ENCODE results near the gene SLC37A1.

SLC37A1 gene

GRCh38 chr21:42574234-42575027 is 60.8 kb downstream of the SLC37A1 start:
- no peak overlapping the region for H3K4me3 ChIP-seq (ENCODE audit: low read length)
- peaks cover 16% of the 10 kb centered on the region for H3K27me3 ChIP-seq (replicated peaks; ENCODE audit: control insufficient read depth, insufficient read depth, low read length)
- DNase-seq (ENCODE audit: low read depth): peak; percentile 46
- H3K9ac ChIP-seq (ENCODE audit: low read length): no peak overlapping the region
- H3K36me3 ChIP-seq (ENCODE audit: control insufficient read depth, insufficient read depth, low read length, severe bottlenecking): no peaks in the 10 kb centered on the region
- H3K4me1 ChIP-seq (ENCODE audit: control insufficient read depth, insufficient read depth, low read length): no peaks in the 10 kb centered on the region
- H3K9me3 ChIP-seq (ENCODE audit: control insufficient read depth, low read length): peaks cover 27% of the 10 kb centered on the region

- no peaks in the 10 kb centered on the region for H3K36me3 ChIP-seq (ENCODE audit: control insufficient read depth, insufficient read depth, low read length, severe bottlenecking)
- peaks cover 27% of the 10 kb centered on the region for H3K9me3 ChIP-seq (ENCODE audit: control insufficient read depth, low read length)
- no peak overlapping the region for H3K4me3 ChIP-seq (ENCODE audit: low read length)
- H3K4me1 ChIP-seq (ENCODE audit: control insufficient read depth, insufficient read depth, low read length): no peaks in the 10 kb centered on the region
- H3K27me3 ChIP-seq (replicated peaks; ENCODE audit: control insufficient read depth, insufficient read depth, low read length): peaks cover 16% of the 10 kb centered on the region
- DNase-seq (ENCODE audit: low read depth): no peak
- H3K9ac ChIP-seq (ENCODE audit: low read length): no peak overlapping the region
Observed at GRCh38 chr21:42575111-42575510, 61.5 kb downstream of the SLC37A1 start.

GRCh38 chr21:42576639-42577038 is 63.0 kb downstream of the SLC37A1 start:
- DNase-seq (ENCODE audit: low read depth): no peak
- Histone ChIP-seq H3K9me3 (ENCODE audit: control insufficient read depth, low read length) (peaks cover 27% of the 10 kb centered on the region), H3K4me3 (ENCODE audit: low read length) (no peak overlapping the region), H3K27me3 (replicated peaks; ENCODE audit: control insufficient read depth, insufficient read depth, low read length) (peaks cover 16% of the 10 kb centered on the region), H3K9ac (ENCODE audit: low read length) (no peak overlapping the region), H3K36me3 (ENCODE audit: control insufficient read depth, insufficient read depth, low read length, severe bottlenecking) (no peaks in the 10 kb centered on the region), H3K4me1 (ENCODE audit: control insufficient read depth, insufficient read depth, low read length) (no peaks in the 10 kb centered on the region)

GRCh38 chr21:42578034-42578433 is 64.4 kb downstream of the SLC37A1 start:
- H3K9ac ChIP-seq (ENCODE audit: low read length): no peak overlapping the region
- H3K36me3 ChIP-seq (ENCODE audit: control insufficient read depth, insufficient read depth, low read length, severe bottlenecking): no peaks in the 10 kb centered on the region
- no peak for DNase-seq (ENCODE audit: low read depth)
- H3K27me3 ChIP-seq (replicated peaks; ENCODE audit: control insufficient read depth, insufficient read depth, low read length): peaks cover 8% of the 10 kb centered on the region
- no peaks in the 10 kb centered on the region for H3K4me1 ChIP-seq (ENCODE audit: control insufficient read depth, insufficient read depth, low read length)
- no peak overlapping the region for H3K4me3 ChIP-seq (ENCODE audit: low read length)
- H3K9me3 ChIP-seq (ENCODE audit: control insufficient read depth, low read length): peaks cover 27% of the 10 kb centered on the region

- Histone ChIP-seq H3K9me3 (ENCODE audit: control insufficient read depth, low read length) (peaks cover 27% of the 10 kb centered on the region), H3K9ac (ENCODE audit: low read length) (no peak overlapping the region), H3K4me3 (ENCODE audit: low read length) (no peak overlapping the region), H3K27me3 (replicated peaks; ENCODE audit: control insufficient read depth, insufficient read depth, low read length) (peaks cover 10% of the 10 kb centered on the region), H3K4me1 (ENCODE audit: control insufficient read depth, insufficient read depth, low read length) (no peaks in the 10 kb centered on the region), H3K36me3 (ENCODE audit: control insufficient read depth, insufficient read depth, low read length, severe bottlenecking) (no peaks in the 10 kb centered on the region)
- DNase-seq (ENCODE audit: low read depth): no peak
Observed at GRCh38 chr21:42578761-42579415, 65.2 kb downstream of the SLC37A1 start.

GRCh38 chr21:42579456-42580075 is 65.9 kb downstream of the SLC37A1 start:
- Histone ChIP-seq H3K27me3 (replicated peaks; ENCODE audit: control insufficient read depth, insufficient read depth, low read length) (peaks cover 10% of the 10 kb centered on the region), H3K9ac (ENCODE audit: low read length) (no peak overlapping the region), H3K4me3 (ENCODE audit: low read length) (no peak overlapping the region), H3K4me1 (ENCODE audit: control insufficient read depth, insufficient read depth, low read length) (no peaks in the 10 kb centered on the region), H3K36me3 (ENCODE audit: control insufficient read depth, insufficient read depth, low read length, severe bottlenecking) (no peaks in the 10 kb centered on the region), H3K9me3 (ENCODE audit: control insufficient read depth, low read length) (peaks cover 27% of the 10 kb centered on the region)
- DNase-seq (ENCODE audit: low read depth): no peak

GRCh38 chr21:42580076-42580792 is 66.6 kb downstream of the SLC37A1 start:
- H3K36me3 ChIP-seq (ENCODE audit: control insufficient read depth, insufficient read depth, low read length, severe bottlenecking): no peaks in the 10 kb centered on the region
- H3K9me3 ChIP-seq (ENCODE audit: control insufficient read depth, low read length): peaks cover 27% of the 10 kb centered on the region
- no peaks in the 10 kb centered on the region for H3K4me1 ChIP-seq (ENCODE audit: control insufficient read depth, insufficient read depth, low read length)
- no peak for DNase-seq (ENCODE audit: low read depth)
- H3K9ac ChIP-seq (ENCODE audit: low read length): no peak overlapping the region
- peaks cover 10% of the 10 kb centered on the region for H3K27me3 ChIP-seq (replicated peaks; ENCODE audit: control insufficient read depth, insufficient read depth, low read length)
- H3K4me3 ChIP-seq (ENCODE audit: low read length): no peak overlapping the region

GRCh38 chr21:42580793-42581321 is 67.2 kb downstream of the SLC37A1 start:
- Histone ChIP-seq H3K4me3 (ENCODE audit: low read length) (no peak overlapping the region), H3K27me3 (replicated peaks; ENCODE audit: control insufficient read depth, insufficient read depth, low read length) (peaks cover 10% of the 10 kb centered on the region), H3K9ac (ENCODE audit: low read length) (no peak overlapping the region), H3K4me1 (ENCODE audit: control insufficient read depth, insufficient read depth, low read length) (no peaks in the 10 kb centered on the region), H3K9me3 (ENCODE audit: control insufficient read depth, low read length) (peaks cover 24% of the 10 kb centered on the region), H3K36me3 (ENCODE audit: control insufficient read depth, insufficient read depth, low read length, severe bottlenecking) (no peaks in the 10 kb centered on the region)
- no peak for DNase-seq (ENCODE audit: low read depth)

- no peak for DNase-seq (ENCODE audit: low read depth)
- peaks cover 18% of the 10 kb centered on the region for H3K9me3 ChIP-seq (ENCODE audit: control insufficient read depth, low read length)
- no peaks in the 10 kb centered on the region for H3K4me1 ChIP-seq (ENCODE audit: control insufficient read depth, insufficient read depth, low read length)
- no peak overlapping the region for H3K4me3 ChIP-seq (ENCODE audit: low read length)
- no peak overlapping the region for H3K9ac ChIP-seq (ENCODE audit: low read length)
- no peaks in the 10 kb centered on the region for H3K36me3 ChIP-seq (ENCODE audit: control insufficient read depth, insufficient read depth, low read length, severe bottlenecking)
- H3K27me3 ChIP-seq (replicated peaks; ENCODE audit: control insufficient read depth, insufficient read depth, low read length): peaks cover 10% of the 10 kb centered on the region
Observed at GRCh38 chr21:42581336-42581992, 67.8 kb downstream of the SLC37A1 start.

- Histone ChIP-seq H3K4me3 (ENCODE audit: low read length) (no peak overlapping the region), H3K9me3 (ENCODE audit: control insufficient read depth, low read length) (peaks cover 11% of the 10 kb centered on the region), H3K4me1 (ENCODE audit: control insufficient read depth, insufficient read depth, low read length) (no peaks in the 10 kb centered on the region), H3K27me3 (replicated peaks; ENCODE audit: control insufficient read depth, insufficient read depth, low read length) (peaks cover 10% of the 10 kb centered on the region), H3K36me3 (ENCODE audit: control insufficient read depth, insufficient read depth, low read length, severe bottlenecking) (no peaks in the 10 kb centered on the region), H3K9ac (ENCODE audit: low read length) (no peak overlapping the region)
- no peak for DNase-seq (ENCODE audit: low read depth)
Observed at GRCh38 chr21:42581993-42582786, 68.5 kb downstream of the SLC37A1 start.

Data from adipocyte (in vitro differentiated cells).